Liver (tissue), 3 donors: ENCODE measurements around the gene LMTK2.

Source experiments
- EGR1 ChIP-seq, 2 donors: IDR thresholded peaks; 2 replicates each; pipeline ENCODE4 v1.6.1; 2016 to 2018; ENCODE audit warnings: antibody characterized with exemption in 2 of 2, low read depth in 2 of 2
- GABPA ChIP-seq, 2 donors: IDR thresholded peaks in 1 of 2; conservative IDR thresholded peaks in 1 of 2; 2 replicates each; pipeline ENCODE4 v1.6.1; 2016; ENCODE audit warnings: antibody characterized with exemption in 2 of 2, mild to moderate bottlenecking in 1 of 2, moderate library complexity in 1 of 2
- JUND ChIP-seq, 2 donors: IDR thresholded peaks; 2 replicates each; pipeline ENCODE4 v1.6.1; 2016; ENCODE audit warnings: antibody characterized with exemption in 2 of 2
- RAD21 ChIP-seq, 2 donors: IDR thresholded peaks; 2 replicates each; pipeline ENCODE4 v1.6.1; 2016; ENCODE audit warnings: antibody characterized with exemption in 2 of 2, mild to moderate bottlenecking in 2 of 2
- SP1 ChIP-seq: IDR thresholded peaks from 2 replicates; pipeline ENCODE4 v1.6.1; 2018; ENCODE audit warnings: antibody characterized with exemption, mild to moderate bottlenecking
- TAF1 ChIP-seq: conservative IDR thresholded peaks from 2 replicates; pipeline ENCODE4 v1.6.1; 2016; ENCODE audit warnings: antibody characterized with exemption, mild to moderate bottlenecking
- YY1 ChIP-seq: IDR thresholded peaks from 2 replicates; pipeline ENCODE4 v1.6.1; 2016; ENCODE audit warnings: antibody characterized with exemption, mild to moderate bottlenecking
- TF ChIP-seq, protein P1 (sequence below): fragments of 150-350 bp; IDR thresholded peaks from 2 replicates; pipeline ENCODE4 v1.5.1; 2017; ENCODE audit warnings: improper control_type of control experiment, low read depth, low read length; ENCODE audit not compliant: missing input control
- TF ChIP-seq, protein P2 (sequence below): IDR thresholded peaks from 2 replicates; pipeline ENCODE4 v1.6.1; 2016; ENCODE audit warnings: antibody characterized with exemption
- TF ChIP-seq, protein P3 (sequence below): IDR thresholded peaks from 2 replicates; pipeline ENCODE4 v1.6.1; 2016; ENCODE audit warnings: antibody characterized with exemption
- TF ChIP-seq, protein P4 (sequence below): IDR thresholded peaks from 2 replicates; pipeline ENCODE4 v1.6.1; 2016; ENCODE audit warnings: antibody characterized with exemption, mild to moderate bottlenecking
- donor health status: healthy.
- donor health status: healthy.

DNA sequence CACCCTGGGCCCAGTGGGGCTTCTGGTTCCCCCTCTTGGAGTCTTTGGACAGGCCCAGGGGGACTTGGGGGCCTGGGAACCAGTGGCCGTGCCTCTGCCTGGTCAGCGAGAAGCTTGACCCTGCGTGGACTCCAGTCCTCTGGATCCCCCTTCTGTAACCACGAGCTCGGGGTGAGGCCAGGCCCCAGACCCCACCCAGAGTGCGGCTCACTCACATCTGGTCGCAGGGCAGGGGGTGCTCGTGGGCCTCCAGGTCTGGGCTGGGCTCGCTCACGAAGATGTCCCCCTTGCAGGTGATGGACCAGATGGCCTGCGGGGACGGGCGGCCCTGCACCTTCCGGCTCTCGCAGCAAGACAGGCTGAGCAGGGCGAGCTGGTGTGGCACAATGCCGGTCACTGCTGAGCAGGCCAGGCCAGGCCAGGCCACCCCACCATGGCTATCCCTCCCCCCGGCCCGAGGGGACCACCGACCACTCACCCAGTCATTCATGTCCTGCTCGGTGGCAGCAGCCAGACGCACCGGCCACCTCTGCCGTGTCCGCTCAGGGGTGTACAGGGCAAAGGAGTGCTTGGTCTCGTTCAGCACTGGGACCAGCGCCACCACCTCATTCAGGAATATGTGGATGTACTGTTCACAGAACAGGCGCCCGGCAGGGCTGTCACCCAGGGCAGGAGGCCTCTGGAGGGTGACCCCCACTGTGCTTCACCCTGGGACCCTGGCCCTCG is 124.2 kb downstream of the LMTK2 start:
- TF ChIP-seq, protein P1, sequence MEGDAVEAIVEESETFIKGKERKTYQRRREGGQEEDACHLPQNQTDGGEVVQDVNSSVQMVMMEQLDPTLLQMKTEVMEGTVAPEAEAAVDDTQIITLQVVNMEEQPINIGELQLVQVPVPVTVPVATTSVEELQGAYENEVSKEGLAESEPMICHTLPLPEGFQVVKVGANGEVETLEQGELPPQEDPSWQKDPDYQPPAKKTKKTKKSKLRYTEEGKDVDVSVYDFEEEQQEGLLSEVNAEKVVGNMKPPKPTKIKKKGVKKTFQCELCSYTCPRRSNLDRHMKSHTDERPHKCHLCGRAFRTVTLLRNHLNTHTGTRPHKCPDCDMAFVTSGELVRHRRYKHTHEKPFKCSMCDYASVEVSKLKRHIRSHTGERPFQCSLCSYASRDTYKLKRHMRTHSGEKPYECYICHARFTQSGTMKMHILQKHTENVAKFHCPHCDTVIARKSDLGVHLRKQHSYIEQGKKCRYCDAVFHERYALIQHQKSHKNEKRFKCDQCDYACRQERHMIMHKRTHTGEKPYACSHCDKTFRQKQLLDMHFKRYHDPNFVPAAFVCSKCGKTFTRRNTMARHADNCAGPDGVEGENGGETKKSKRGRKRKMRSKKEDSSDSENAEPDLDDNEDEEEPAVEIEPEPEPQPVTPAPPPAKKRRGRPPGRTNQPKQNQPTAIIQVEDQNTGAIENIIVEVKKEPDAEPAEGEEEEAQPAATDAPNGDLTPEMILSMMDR = no peak
- TF ChIP-seq, protein P2, sequence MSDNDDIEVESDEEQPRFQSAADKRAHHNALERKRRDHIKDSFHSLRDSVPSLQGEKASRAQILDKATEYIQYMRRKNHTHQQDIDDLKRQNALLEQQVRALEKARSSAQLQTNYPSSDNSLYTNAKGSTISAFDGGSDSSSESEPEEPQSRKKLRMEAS = no peak
- TF ChIP-seq, protein P3, sequence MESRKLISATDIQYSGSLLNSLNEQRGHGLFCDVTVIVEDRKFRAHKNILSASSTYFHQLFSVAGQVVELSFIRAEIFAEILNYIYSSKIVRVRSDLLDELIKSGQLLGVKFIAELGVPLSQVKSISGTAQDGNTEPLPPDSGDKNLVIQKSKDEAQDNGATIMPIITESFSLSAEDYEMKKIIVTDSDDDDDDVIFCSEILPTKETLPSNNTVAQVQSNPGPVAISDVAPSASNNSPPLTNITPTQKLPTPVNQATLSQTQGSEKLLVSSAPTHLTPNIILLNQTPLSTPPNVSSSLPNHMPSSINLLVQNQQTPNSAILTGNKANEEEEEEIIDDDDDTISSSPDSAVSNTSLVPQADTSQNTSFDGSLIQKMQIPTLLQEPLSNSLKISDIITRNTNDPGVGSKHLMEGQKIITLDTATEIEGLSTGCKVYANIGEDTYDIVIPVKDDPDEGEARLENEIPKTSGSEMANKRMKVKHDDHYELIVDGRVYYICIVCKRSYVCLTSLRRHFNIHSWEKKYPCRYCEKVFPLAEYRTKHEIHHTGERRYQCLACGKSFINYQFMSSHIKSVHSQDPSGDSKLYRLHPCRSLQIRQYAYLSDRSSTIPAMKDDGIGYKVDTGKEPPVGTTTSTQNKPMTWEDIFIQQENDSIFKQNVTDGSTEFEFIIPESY = no peak
- TF ChIP-seq RAD21 (IDR thresholded peaks at IDR 0.05) (no peak), TAF1 (no peak), EGR1 (IDR thresholded peaks at IDR 0.05; ENCODE audit: low read depth in 2 of 2) (no peak), SP1 (no peak), JUND (IDR thresholded peaks at IDR 0.05) (no peak), GABPA (IDR thresholded peaks at IDR 0.05 in 1 of 2, conservative IDR thresholded peaks at IDR 0.05 in 1 of 2) (no peak), YY1 (no peak)
- TF ChIP-seq, protein P4, sequence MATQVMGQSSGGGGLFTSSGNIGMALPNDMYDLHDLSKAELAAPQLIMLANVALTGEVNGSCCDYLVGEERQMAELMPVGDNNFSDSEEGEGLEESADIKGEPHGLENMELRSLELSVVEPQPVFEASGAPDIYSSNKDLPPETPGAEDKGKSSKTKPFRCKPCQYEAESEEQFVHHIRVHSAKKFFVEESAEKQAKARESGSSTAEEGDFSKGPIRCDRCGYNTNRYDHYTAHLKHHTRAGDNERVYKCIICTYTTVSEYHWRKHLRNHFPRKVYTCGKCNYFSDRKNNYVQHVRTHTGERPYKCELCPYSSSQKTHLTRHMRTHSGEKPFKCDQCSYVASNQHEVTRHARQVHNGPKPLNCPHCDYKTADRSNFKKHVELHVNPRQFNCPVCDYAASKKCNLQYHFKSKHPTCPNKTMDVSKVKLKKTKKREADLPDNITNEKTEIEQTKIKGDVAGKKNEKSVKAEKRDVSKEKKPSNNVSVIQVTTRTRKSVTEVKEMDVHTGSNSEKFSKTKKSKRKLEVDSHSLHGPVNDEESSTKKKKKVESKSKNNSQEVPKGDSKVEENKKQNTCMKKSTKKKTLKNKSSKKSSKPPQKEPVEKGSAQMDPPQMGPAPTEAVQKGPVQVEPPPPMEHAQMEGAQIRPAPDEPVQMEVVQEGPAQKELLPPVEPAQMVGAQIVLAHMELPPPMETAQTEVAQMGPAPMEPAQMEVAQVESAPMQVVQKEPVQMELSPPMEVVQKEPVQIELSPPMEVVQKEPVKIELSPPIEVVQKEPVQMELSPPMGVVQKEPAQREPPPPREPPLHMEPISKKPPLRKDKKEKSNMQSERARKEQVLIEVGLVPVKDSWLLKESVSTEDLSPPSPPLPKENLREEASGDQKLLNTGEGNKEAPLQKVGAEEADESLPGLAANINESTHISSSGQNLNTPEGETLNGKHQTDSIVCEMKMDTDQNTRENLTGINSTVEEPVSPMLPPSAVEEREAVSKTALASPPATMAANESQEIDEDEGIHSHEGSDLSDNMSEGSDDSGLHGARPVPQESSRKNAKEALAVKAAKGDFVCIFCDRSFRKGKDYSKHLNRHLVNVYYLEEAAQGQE = no peak
